Measurements from ENCODE around the gene MVB12B.

MVB12B gene

DNA sequence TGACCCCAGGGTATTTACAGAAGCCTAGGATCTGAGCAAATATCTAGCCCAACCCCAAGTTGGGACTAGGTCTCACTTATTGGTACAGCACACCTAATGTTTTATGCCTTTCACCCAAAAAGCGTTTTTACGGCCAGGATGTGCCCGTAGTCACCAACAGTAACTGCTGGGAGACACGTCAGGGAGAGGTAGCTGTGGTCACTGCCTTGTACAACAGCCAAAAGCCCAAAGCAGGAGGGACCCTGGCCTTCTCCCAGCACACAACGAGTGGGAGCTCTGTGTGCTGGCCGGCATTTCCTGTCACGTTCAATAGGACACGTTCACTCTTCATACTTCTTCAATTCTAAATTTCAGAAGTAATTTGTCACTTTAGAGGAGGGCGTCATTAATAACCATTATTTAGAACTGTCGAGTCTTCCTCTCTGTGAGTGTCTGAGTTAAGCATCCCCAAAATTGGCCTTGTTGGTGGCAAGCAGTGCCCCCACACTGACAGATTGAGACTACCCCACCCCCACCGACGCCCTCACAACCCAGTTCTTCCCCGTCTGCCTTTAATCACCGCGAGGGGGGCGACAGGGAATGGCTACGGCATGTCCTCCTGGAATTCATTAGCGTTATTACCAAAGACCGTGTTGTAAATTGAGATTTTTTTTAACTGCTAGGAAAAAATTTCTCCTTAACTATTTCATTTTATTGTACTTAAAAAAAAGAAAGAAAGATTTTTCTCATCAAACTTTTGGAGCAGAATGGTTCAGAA lies 80.7 kb downstream of the MVB12B start:
- no peak for DNase-seq (ENCODE audit: low read depth)

DNA sequence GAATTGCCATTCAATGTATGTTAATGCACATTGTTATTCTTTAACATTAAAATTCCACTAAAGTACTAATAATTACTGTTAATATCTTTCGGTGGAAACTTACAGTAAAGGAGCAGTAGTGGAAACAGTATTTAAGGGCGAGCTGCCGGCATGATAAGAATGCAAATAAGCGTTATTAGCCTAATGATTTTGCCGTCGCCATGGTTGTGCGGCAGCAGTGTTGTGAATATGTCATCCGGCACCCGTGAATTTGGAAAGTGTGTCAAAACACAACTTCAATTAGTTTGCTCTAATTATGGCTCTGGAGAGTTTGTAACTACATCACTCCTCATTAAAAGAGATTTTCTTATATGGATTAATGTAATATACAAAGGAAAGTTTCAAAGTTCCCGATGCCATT lies 81.4 kb downstream of the MVB12B start:
- no peak for DNase-seq (ENCODE audit: low read depth)

DNA sequence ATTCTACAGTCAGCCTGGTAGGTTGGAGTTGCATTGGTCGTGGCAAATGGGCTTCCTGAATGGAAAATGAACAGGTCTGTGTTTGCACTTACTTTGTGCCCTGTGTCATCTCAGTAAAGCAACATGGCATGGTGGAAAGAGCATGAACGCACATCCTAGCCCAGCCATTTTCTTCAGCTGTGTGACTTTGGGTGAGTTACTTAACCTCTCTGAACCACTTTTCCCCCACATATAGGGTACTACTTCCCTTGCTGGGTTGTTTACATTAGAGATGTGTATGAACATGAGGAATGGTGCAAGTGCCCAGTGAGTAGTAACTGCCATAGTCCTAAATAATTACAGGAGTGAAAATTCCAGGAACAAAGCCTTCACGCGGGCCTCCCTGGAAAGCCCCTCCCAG lies 83.6 kb downstream of the MVB12B start:
- no peak for DNase-seq (ENCODE audit: low read depth)

DNA sequence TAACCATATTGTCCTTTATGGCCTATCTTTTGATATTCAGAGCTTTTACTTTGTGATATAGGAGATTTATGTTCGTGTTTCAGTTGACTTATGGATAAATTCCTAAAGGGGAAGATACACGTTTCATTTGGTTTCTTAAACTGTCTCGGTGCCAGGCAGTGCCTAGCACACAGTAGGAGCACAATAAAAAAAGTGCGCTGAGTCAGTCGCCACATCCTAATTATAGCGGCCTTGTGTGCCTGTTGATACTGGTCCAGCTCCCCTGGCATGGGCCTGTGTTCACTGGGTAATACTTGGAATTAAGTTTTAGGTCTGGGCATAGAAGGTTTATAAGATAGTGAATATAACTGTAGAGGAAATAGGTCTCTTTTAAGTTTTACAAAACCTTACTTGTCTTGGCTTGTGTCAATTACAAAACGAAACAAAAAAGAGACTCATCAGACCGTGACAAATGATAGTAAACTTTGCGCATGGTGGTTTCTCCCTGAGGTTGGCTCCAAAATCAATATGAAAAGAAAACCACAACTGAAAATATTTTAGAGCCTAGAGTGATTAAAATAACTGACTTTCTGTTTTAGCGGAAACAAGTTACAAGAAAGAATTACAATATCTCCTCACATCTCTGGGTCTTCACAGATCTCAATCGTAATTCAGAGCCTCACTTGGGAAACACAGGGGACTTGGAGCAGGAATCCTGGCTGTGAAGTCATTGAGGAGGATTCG lies 84.8 kb downstream of the MVB12B start:
- no peak for DNase-seq (ENCODE audit: low read depth)

DNA sequence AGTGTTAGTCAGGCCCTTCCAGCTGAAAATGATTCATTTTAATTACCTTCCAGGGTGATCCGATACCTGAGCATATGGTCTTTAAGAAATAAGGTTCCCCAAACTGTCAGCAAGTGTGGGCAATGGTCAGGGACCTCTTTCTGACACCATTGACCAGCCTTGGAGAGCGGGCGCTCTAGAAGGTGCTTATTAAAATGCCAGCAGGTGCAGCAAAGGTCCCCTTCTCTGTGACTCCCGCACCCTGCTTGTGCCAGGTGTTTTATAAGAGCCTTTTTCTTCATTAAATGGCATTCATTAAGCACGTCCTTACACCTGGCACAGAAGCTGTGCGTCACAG lies 85.3 kb downstream of the MVB12B start:
- no peak for DNase-seq (ENCODE audit: low read depth)

DNA sequence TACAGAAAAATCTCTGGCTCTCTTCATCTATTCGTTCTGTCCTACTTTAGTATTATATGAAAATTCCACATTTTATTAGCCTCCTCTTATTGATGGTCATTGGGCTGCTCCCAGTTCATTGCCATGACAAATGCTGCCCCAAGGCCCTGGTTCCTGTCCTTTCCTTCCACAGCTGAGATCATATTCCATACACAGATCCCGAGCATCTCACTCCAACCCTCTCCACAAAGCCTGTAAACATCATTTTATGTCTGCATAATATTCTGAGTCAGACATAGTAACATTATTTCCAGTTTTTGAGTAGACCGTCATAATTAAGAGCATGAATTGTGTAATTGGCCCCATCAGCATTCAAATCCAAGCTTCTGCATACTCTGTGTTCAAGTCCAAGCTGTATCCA lies 86.3 kb downstream of the MVB12B start:
- no peak for DNase-seq (ENCODE audit: low read depth)

DNA sequence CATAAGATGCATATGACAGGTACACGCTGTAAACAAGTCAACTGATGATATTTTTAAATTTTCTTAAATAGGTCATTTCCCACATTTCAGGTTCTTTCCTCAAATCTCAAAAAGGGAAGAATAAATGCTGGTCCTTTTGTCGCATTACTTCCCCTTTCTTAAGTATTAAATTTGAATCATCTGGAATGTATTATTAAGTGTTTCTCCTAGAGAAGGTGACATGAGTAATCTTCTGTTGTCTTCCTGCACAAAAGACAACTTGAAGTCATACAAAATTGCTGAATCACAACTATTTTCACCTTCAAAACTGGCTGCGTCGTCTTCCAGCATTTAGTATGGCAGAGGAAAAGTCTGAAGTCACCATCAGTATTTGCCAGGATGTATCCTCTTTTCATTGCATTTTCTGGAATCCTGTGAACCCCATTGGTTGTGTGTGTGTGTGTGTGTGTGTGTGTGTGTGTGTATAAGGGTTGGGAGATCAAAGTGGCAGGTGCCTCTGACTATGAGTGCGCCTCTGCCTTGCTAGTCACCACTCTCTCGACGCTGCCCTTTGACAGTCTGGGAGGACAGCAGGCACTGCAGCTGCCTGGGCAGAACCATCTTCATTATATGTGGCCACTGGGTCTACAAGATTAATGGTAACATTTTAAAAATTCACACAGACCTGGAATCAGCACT lies 86.9 kb downstream of the MVB12B start:
- DNase-seq (ENCODE audit: low read depth) = no peak

DNA sequence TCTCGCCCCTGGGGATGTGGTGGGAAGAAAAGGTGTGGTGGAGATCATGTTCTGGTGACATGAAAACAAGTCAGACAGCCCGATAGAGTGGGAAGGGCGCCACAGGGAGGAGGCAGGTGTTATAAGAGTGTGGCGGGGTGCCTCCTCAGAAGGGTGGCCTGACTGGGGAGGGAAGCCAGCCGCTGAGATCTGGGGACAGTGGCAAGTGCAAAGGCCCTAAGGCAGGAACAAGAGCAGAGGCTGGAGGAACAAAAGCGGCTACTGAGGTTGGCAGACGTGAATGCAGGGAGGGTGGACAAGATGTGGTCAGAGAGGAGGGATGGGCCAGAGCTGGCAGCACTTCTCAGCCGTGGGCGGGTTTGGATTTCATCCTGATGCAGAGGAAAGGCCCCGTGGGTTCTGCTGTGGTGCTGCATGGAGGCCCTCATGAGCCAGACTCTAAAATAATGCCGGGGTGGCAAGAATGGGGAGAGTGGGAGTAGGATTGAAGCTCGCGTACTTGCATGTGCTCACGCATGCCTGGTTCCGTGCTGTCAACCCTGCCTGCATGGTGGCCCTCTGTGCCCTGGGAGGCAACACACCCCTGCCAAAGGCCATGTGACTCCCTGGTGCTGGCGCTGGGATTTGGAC lies 89.2 kb downstream of the MVB12B start:
- no peak for DNase-seq (ENCODE audit: low read depth)

DNA sequence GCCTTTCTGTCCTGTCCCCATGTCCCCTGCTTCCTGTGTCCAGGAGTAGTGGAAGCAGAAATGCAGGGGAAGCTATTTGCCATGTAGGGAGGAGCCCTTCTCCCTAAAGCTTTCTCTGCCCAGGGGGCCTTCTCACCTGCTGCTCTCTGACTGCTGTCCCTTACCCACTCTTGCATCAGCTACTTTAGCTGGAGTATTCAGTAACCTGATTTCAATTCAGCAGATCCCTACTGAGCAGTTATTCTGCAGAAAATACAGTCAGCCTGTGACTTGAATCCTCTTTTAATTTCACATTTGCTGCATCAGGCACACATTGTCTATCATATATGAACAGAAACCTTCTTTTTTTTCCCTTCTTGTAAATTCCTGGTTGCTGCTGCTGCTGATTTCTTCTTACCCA lies 90.4 kb downstream of the MVB12B start:
- no peak for DNase-seq (ENCODE audit: low read depth)

DNA sequence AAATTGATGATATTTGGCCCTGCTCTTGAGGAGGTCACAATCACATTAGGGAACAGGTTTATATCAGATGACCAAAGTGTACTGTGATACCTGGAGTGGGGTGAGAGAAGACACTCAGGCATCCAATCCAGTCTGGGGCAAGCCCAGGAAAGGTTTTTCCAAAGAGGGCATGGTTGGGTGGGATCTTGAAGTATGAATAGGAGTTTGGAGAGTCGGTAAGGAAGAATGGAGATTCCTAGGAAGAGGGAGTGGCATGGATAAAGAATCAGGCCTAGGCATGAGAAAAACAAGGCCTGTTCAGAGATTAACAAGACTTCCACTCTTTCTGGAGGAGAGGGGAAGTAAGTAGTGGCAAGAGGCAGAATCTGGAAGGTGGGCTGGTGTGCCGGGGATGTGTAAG lies 91.1 kb downstream of the MVB12B start:
- DNase-seq (ENCODE audit: low read depth) = no peak

DNA sequence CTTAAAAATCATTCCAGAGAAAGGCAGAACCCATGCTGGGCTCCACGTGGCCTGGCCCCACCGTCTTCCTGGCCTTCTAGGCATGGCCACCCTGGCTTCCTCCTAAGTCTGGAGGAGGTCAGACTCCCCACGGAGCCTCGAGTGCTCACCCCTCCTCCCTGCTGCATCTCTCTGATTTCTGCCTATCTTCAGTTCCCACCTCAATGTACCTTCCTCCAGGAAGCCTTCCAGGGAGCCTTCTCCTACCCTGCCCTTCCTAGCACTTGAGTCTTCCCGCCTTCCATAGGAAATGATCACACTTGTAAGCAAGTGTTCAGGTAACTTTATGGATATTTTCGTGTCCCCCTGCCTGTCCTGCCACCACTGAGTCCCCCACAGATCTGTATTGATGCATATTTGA lies 92.0 kb downstream of the MVB12B start:
- DNase-seq (ENCODE audit: low read depth) = no peak

DNA sequence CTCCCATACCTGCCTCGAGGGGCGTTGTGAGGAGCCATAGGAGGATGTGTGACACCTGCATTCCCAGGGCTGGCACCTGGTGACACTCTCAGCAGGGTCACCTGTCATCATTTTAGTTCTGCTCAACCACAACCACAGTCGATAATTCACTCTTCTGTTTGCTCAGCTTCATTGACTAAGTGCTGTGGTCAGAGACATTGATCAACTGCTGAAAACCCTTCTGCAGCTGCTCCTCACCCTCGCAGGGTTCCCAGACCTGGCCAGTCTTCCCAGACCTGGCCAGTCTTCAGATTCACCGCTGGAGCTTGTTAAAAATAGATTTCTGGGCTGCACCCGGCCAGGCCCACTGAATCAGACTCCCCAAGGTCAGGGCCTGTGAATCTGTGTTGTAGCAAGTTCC lies 92.8 kb downstream of the MVB12B start:
- DNase-seq (ENCODE audit: low read depth) = no peak

DNA sequence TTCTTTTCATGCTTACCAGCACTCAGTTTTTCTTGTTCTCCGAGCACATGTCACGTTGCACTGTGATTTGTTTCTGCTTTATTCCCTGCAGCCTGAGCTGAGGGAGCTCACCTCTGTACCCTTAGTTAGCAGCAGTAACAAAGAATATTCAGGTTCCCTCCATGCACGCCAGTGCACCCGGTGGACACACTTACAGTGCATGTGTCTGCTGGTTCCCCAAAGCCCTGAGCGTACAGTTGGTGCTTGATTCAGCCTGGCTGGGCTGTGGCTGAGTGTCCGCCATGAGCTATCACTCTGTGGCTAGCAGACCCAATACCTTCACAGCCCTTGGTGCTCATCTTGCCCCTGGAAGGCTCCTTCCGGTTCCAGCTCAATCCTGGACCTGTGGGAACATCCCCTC lies 93.5 kb downstream of the MVB12B start:
- DNase-seq (ENCODE audit: low read depth) = no peak

DNA sequence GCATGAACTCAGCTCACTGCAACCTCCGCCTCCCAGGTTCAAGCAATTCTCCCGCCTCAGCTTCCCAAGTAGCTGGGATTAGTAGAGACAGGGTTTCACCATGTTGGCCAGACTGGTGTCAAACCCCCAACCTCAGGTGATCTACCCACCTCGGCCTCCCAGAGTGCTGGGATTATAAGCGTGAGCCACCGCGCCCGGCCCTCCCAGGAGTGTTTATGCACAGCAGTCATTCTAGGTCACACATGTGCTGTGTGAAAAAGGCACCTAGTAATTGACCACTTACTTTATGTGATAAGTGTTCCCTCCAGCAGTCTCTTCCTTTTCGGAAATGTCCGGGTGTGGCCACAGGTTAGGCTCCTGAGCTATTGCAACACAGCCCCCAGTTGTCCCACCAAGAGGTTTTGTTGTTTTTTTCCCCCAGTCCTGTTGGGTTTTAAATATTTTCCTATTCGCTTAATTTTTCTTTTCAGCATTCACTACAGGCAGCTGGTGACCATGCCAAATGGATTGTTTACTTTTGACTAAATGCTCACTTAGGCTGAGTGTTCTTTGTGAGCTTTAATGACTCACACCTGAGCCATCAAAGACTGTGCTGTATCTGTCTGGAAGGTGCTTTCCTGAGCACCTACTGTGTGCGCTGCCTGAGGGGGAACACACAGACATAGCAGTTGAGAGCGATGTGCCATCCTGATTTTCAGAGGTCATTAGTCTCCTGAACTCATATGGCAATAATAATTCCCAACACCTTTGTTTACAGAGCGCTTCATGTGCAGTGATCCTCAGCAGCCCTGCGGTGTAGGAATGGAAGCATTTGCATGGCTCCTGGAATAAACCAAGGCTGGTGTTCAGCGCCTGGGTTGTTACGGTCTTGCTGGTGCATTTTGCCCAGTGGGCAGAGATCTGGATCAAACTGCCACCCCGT lies 94.3 kb downstream of the MVB12B start:
- peak; percentile 18 for DNase-seq (ENCODE audit: low read depth)

DNA sequence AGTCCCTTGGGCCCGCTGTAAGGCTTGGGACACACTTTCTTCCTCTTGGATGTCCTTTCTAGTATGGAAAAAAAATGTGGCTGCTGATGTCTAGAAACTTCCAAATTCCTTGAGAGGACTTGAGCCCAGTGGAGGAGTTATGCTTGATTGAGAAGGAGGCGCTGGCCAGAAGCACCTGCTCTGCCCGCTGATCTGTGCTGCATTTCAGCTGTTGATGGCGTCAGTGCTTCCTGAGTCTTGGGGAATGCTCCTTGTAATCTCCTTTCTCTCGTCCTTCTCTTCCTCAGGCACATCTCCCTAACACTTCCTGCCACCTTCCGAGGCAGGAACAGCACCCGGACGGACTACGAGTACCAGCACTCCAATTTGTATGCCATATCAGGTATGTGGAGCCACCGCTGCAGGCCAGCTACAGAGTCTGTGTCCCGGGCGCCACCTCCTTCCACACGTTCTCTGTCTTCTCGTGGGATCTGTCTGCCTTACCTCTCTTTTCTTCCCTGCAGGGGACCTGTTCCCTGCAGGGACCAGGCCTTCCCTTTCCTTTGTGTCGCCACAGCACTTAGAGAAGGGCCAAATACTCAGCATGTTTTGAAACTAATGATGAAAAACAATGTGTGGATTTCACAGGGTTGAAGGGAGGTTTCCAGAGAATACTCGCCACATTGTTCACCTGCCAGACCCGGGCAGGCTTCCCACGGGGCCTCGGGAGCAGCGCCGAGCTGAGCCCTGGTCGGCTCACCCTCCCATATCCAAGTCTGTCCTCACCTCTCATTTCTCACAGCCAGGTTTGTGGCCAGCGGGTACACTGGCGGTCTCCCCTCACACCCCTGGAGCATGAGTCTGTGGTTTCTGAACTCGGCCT lies 95.2 kb downstream of the MVB12B start:
- no peak for DNase-seq (ENCODE audit: low read depth)

DNA sequence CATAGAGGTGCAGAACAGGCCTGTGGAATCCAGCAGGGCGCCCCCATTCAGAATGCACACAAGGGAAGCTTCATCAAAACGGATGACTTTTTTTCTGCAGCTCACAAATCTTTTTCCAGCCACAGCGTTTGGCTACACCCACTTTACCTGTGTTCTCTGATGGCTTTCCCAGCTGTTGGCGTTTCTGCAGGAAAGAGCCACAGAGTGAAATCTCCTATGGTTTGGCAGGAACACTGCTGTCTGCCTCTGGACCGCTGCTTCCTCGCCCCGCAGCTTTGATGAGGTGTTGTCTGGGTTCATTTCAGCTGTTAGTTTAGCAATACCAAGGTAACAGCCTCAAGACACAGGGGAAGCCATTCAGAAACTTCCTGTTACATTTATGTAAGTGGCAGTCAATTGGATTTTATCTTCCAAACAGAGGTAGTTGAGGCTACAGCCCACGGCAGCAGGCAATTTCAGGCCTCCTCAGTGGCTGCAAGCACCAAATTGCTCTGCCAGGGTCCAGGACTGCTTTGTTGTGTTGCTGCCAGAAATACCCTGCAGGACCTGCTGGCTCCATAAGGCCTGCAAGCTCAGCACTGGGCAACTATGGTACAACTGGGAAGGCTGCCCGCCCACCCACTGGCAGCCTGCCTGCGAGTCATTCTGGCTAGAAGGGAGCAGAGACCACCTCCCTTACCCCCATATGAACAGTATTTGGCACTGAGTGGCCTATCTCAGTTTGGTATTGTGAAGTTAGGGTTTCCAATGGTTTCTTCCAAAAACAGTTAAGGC lies 96.7 kb downstream of the MVB12B start:
- DNase-seq (ENCODE audit: low read depth) = no peak

DNA sequence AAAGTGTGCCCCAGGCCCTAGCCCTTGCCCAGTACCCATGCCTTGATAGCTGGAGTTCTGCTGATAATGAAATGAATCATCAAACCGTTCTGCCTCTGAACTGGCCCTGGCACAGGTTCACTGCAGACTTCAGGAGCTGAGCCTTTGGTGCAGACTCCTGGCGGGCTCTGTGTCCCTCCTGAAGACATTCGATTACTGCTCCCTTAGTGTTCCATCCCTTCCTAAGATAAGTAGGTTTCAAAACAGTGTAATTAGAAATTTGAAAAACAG lies 97.2 kb downstream of the MVB12B start:
- DNase-seq (ENCODE audit: low read depth) = no peak

DNA sequence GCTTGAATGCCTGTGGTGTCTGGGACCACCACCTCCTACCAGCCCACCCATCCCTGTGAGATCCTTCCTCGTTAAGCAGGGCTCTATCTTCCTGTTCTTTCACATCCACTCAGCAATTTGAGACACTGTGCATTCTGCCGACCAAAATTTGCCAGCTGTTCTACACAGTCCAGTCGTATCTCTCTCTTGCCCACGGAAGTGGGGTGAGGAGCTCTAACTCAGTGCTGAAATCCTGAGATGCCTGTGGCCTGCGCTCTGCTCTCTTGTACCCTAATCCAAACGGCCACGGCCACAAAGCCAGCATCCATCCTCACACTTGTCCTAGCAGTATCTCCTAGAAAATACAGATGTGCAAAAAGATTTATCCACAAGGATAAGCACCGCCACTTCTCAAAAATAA lies 97.9 kb downstream of the MVB12B start:
- no peak for DNase-seq (ENCODE audit: low read depth)

DNA sequence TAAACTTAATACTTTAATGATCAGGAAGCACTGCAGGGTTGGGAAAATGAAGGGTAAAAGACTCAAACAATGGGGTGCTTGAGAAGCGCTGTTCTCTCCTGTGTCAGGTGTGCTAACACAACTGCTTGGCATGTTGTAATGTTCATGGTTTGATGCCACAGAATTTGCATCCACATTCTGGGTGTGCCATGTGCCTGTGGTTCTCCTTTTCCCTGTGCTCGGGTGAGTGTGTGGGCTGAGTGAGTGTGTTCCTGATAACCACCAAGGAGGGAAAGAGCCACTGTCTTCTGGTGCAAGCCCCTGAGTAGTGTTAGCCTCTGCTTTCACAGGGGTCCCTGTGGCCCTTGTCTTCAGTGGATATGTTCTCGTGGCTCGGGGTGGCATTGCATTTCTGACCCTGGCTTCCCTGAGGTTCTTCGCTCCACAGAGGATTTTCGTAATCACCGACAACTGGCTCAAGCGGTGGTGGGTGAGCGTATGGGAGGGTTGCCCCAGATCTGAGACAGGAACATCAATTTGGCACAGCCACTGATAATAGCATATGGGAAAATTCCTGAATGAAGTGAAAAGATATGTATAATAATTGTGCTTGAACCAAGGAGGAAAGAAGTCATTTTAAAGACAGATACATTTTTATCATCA lies 102.0 kb downstream of the MVB12B start:
- DNase-seq (ENCODE audit: low read depth) = no peak

DNA sequence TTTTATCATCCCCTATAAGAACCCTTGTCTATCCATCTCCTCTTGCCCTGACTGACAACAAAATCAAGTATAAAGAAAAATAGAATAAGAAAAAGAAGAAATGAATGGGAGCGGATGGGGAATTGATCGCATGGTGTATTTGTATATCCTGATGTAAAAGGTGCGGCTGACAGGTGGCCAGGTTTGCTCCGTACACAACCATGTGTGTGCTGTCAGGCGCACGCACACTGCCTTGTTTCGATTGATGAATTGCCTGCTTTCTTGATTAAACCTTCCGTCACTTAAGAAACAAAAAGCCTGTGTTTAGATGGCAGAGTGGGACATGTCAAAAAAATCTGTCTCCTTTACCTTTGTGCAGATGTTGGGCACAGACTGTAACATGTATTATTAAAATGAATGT lies 102.6 kb downstream of the MVB12B start:
- DNase-seq (ENCODE audit: low read depth) = no peak

Data from amniotic epithelial cell (primary cell).